T-helper 2 cell (primary cell): ENCODE measurements around the gene PACS1.

Source experiments
- DNase-seq, 5 experiments: peaks; one replicate each; pipeline versions ENCODE4 v3.0.0 to v3.0.0-alpha.2; 2012 to 2022

Gene PACS1

DNA sequence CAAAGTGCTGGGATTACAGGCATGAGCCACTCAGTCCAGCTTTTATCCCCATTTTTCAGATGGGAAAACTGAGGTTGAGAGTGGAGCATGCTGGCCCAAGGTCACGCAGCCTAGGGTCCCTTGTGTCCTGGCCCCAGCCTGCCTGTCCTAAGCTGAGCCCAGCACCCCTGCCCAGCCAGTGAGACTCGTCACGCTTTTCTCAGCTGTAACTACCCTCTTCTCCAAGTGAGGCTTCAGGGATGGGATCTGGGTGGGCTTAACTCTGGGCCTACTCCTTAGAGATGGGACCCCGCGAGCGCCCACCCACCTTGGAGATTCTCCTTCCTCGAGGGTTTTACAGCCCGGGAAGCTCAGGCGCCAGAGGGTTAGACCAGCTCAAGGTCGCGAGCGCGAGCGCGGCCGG, 221.2 kb downstream of the PACS1 start:
- no peak for DNase-seq

DNA sequence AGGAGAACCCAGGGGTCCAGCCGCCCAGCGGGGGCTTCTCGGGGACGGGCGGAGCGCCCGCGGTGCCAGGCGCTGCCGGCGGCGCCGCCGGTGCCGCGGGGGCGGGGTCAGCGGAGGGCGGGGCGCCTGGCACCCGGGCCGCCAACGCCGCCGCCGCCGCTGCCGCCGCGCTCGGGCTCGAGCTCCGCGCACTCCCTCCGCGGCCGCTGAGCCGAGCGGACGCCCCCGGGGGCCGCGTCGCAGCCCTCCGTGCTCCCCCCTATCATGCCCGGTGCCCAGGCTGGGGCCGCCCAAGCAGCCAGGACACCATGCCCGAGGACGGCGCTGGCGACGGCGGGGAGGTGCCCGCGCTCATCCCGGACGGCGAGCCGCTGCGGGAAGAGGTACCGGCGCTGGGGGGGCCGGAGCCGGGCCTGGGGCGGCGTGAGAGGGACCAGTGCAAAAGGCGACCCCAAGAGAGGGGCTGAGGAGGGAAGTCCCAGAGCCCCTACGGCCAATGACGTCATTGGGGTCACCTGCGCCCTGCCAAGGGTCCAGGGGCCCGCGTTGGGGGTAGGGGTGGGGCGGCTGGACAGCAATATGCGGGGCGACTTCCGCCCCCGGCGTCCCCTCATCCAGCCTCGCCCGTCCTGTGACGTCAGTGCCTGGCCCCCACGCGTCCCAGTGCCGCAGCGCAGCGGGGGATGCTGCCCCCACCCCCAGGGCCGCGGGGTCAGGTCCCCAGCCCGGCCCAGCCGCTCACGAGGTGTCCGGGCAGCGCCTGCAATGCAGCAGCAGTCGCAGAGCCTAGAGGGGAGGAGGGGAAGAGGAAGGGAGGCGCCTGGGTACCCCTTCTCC, 221.9 kb downstream of the PACS1 start, which contains the start of gene TMEM151A:
Gene TMEM151A (plus strand): TSS at position 189 of the 837 bp plus-strand sequence. CDS start 120 bp downstream, at position 309.
- peak in 1 of 5 experiments; percentile 43 for DNase-seq

DNA sequence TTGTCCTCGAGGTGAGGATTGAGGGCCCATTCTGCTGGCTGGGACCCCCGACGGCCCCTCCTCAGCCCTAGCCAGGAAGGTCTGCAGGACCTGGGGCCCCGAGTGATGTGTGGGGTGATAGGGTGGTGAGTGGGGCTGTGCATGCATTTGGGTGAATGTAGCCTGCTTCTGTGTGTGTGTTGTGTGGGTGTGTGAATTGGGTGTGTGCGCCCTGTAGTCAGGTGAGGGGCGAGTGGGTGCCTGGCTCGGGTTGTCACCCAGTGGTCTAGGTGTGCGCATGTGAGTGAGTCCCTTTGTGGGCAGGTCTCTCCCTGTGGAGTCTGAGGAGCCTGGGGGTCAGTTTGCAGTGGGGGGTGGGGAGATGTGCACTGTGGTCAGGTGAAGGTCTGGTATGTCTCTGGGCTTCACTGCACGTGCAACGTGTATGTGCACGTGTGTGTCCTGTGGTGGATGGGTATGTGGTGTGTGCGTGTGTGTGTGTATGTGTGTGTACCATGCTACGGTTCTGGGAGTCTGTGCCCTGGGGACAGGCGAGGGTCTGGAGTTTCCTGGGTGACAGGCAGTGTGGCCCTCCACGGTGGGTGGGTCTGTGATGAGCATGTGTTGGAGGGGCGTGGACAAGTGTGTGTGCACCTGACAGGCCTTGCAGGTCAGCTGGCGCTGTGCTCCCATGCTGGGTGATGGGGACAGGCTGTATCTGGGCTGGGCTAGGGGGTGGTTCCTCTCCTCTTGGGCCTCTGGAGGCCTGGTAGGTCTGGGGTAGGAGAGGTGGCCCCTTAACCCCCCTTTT, 222.7 kb downstream of the PACS1 start:
- no peak for DNase-seq

DNA sequence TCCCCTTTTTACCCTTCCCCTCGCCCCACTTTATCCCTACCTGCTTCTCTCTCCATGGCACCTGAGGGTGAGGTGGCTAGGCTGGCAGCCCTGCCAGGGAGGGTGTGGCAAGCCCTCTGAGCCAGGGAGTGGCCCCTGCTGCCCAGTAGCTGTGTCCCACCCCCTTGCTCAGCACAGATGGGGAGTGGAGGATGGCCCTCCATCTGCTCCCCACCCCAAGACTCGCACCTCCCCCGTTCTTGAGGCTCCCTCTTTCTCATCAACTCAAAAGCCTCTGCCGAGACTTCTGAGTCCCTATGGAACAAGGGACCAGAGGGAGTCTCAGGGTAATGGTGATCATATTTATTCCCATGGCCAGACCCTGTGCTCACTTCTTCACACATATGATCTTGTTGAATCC, 223.3 kb downstream of the PACS1 start:
- DNase-seq: no peak

DNA sequence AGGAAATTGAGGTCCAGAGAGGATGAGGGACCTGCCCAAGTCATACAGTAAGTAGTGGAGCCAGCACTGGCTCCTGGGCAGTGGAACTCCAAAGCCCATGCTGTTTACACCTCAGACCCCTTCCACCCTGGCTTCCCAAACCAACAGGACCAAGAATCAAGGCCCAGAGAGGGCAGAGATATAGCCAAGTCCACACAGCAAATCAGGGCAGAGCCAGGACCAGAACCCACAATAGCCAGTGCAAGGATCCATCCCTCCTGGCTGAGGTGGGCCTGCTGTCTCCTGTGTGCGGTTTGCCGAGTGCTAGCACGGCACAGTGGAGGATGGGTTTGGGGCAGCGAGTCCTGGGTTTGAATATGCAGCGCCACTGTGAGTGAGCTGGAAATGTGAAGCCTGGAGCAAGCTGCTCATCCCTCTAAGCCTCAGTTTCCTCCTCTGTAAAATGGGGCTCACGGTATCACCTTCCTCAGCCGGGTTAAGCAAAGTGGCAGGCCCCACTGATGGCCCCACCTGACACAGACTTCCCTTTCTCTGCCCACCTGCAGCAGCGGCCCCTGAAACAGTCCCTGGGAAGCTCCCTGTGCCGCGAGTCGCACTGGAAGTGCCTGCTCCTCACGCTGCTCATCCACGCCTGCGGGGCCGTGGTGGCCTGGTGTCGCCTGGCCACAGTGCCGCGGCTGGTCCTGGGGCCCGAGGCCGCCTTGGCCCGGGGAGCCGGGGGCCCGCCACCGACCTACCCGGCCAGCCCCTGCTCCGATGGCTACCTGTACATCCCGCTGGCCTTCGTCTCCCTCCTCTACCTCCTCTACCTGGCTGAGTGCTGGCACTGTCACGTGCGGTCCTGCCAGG, 223.9 kb downstream of the PACS1 start:
- no peak for DNase-seq
